K562 (cell line): ENCODE measurements around the gene SAMD13.

Source experiments
- ARNT ChIP-seq, 2 experiments: fragments of 450-650 bp; IDR thresholded peaks; 2 replicates each; pipeline ENCODE4 v1.6.1; 2016; ENCODE audit warnings: mild to moderate bottlenecking in 1 of 2
- EZH2 ChIP-seq: IDR thresholded peaks from 2 replicates; pipeline ENCODE4 v1.6.1; 2012; ENCODE audit warnings: low read depth, mild to moderate bottlenecking, inconsistent platforms, low read length, borderline replicate concordance
- FOXM1 ChIP-seq, 2 experiments: fragments of 450-650 bp in 1 of 2; sonication (generic) in 1 of 2; formaldehyde crosslinking in 1 of 2; IDR thresholded peaks; 2 replicates each; pipeline versions ENCODE4 v1.6.1 to v1.9.0; 2017 to 2022; ENCODE audit warnings: low read depth in 2 of 2, mild to moderate bottlenecking in 2 of 2, missing genetic modification reagents in 1 of 2, moderate library complexity in 1 of 2
- HNRNPLL ChIP-seq: fragments of 200-400 bp; formaldehyde crosslinking; IDR thresholded peaks from 2 replicates; pipeline ENCODE4 v1.6.1; 2017; ENCODE audit warnings: low read length, low read depth, mild to moderate bottlenecking; ENCODE audit not compliant: poor library complexity, severe bottlenecking
- JUNB ChIP-seq: fragments of 450-650 bp; formaldehyde crosslinking; conservative IDR thresholded peaks from 2 replicates; pipeline ENCODE4 v1.4.0; 2020; ENCODE audit warnings: mild to moderate bottlenecking
- MCM7 ChIP-seq, 2 experiments: fragments of 450-650 bp; IDR thresholded peaks; 2 replicates each; pipeline ENCODE4 v1.6.1; 2016 to 2018
- MEIS2 ChIP-seq: fragments of 450-650 bp; IDR thresholded peaks from 2 replicates; pipeline ENCODE4 v1.6.1; 2014; ENCODE audit warnings: mild to moderate bottlenecking; ENCODE audit not compliant: partially characterized antibody
- NFIC ChIP-seq: fragments of 450-650 bp; IDR thresholded peaks from 2 replicates; pipeline ENCODE4 v1.6.1; 2017; ENCODE audit warnings: mild to moderate bottlenecking, inconsistent platforms
- NR3C1 ChIP-seq: sonication (generic); formaldehyde crosslinking; IDR thresholded peaks from 2 replicates; pipeline ENCODE4 v1.8.1; 2022; ENCODE audit warnings: missing genetic modification reagents
- POLR2AphosphoS5 ChIP-seq: IDR thresholded peaks from 2 replicates; pipeline ENCODE4 v1.6.1; 2011; ENCODE audit warnings: mild to moderate bottlenecking, low read depth, low read length, moderate library complexity; ENCODE audit not compliant: control insufficient read depth, insufficient read depth
- RFX7 ChIP-seq: fragments of 250-450 bp; sonication (Bioruptor Pico); IDR thresholded peaks from 2 replicates; pipeline ENCODE4 v1.5.1; 2021; ENCODE audit warnings: mild to moderate bottlenecking
- TF ChIP-seq, protein P1 (sequence below): sonication (generic); formaldehyde crosslinking; IDR thresholded peaks from 2 replicates; pipeline ENCODE4 v1.8.1; 2023; ENCODE audit warnings: mild to moderate bottlenecking, missing genetic modification reagents

- TF ChIP-seq MEIS2 = no peak
- TF ChIP-seq HNRNPLL = no peak
- TF ChIP-seq MCM7 (IDR thresholded peaks at IDR 0.05) = no peak
- no peak for TF ChIP-seq POLR2AphosphoS5
- TF ChIP-seq ARNT (IDR thresholded peaks at IDR 0.05) = no peak
- TF ChIP-seq, protein P1, sequence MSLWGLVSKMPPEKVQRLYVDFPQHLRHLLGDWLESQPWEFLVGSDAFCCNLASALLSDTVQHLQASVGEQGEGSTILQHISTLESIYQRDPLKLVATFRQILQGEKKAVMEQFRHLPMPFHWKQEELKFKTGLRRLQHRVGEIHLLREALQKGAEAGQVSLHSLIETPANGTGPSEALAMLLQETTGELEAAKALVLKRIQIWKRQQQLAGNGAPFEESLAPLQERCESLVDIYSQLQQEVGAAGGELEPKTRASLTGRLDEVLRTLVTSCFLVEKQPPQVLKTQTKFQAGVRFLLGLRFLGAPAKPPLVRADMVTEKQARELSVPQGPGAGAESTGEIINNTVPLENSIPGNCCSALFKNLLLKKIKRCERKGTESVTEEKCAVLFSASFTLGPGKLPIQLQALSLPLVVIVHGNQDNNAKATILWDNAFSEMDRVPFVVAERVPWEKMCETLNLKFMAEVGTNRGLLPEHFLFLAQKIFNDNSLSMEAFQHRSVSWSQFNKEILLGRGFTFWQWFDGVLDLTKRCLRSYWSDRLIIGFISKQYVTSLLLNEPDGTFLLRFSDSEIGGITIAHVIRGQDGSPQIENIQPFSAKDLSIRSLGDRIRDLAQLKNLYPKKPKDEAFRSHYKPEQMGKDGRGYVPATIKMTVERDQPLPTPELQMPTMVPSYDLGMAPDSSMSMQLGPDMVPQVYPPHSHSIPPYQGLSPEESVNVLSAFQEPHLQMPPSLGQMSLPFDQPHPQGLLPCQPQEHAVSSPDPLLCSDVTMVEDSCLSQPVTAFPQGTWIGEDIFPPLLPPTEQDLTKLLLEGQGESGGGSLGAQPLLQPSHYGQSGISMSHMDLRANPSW (CRISPR knock-in tag) = no peak
- no peak for TF ChIP-seq EZH2
- no peak for TF ChIP-seq NFIC
- no peak for TF ChIP-seq FOXM1 (IDR thresholded peaks at IDR 0.05; ENCODE audit: low read depth)
- TF ChIP-seq FOXM1 (CRISPR knock-in tag; IDR thresholded peaks at IDR 0.05; ENCODE audit: low read depth) = no peak
- TF ChIP-seq RFX7 (CRISPR knock-in tag) = no peak
- TF ChIP-seq NR3C1 (CRISPR knock-in tag) = no peak
- TF ChIP-seq JUNB (CRISPR knock-in tag) = no peak
Observed at GRCh38 chr1:84348759-84349158, 47.3 kb downstream of the SAMD13 start.
